Endothelial cell of umbilical vein (primary cell): ENCODE measurements around the gene CCNK.

Source experiments
- CTCF ChIP-seq, 2 donors: IDR thresholded peaks; 1 replicate in 1 of 2; 2 replicates in 1 of 2; pipeline ENCODE4 v1.5.1; 2011; ENCODE audit warnings: low read length in 2 of 2, mild to moderate bottlenecking in 2 of 2, moderate library complexity in 2 of 2, control low read depth in 1 of 2, inconsistent platforms in 1 of 2, low read depth in 1 of 2; ENCODE audit not compliant: insufficient read depth in 1 of 2; ENCODE audit errors: extremely low read depth in 1 of 2
- EZH2 ChIP-seq: IDR thresholded peaks from 2 replicates; pipeline ENCODE4 v1.6.1; 2012; ENCODE audit warnings: borderline replicate concordance, low read depth, mild to moderate bottlenecking, moderate library complexity, low read length, inconsistent platforms; ENCODE audit not compliant: severe bottlenecking
- POLR2A ChIP-seq: IDR thresholded peaks from 2 replicates; pipeline ENCODE4 v1.6.1; 2012; ENCODE audit warnings: low read depth, mild to moderate bottlenecking, control low read depth, low read length
- POLR2AphosphoS5 ChIP-seq: IDR thresholded peaks from 2 replicates; pipeline ENCODE4 v1.6.1; 2012; ENCODE audit warnings: low read depth, mild to moderate bottlenecking, control low read depth, low read length, moderate library complexity; ENCODE audit not compliant: insufficient read depth

DNA sequence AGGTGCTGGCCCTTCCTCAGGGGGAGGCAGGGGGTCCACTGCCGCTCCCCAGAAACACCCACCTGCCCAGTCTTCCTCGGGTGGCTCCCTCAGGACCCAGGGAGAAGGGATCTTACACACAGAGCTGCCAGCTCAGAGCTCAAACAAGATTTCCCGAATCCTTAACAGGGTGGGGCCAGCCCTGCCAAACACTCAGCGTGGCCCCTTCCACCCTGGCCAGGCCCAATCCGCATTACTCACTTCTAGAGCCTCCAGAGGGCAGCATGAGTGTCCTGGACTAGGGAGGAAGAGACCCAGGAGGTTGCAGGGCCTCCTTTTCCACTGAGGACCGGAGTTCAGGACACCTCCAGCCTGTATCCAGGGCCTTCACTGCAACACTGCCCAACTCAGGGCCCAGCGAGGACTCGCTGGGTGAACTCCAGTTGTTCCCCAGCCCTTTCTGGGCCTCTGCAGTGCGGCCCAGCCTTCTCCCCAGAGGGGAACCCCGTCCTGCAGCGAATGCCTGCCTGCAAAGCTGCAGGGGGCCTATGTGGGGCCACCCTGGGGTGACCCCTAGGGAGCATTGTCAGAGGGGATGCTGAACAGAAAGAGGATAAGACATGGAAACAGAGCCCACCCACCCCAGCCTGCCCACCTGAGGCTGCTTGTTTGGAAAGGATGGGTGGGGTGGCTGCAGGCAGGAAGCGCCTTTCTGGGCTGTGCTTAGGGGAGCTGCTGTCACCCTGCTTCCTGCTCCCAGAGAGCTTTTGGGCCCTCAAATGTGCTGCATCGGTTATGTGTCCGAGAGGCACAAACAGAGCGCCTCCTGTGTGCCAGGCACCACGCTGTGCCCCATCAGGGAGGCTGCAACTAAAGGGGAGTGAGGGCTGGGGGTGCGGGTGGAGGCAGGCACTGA is 43.8 kb downstream of the CCNK start:
- TF ChIP-seq POLR2A (no peak), CTCF (IDR thresholded peaks at IDR 0.05; ENCODE audit: extremely low read depth in 1 of 2, insufficient read depth in 1 of 2, low read depth in 1 of 2, low read length in 2 of 2) (peak in 1 of 2 donors; percentile 13), EZH2 (no peak), POLR2AphosphoS5 (no peak)
